Measurements from ENCODE around the gene KLHL28. TPM values are rescaled to one million over a fixed set of nuclear protein-coding genes. Genes with fewer than 3 reads are reported as not detected.

The KLHL28 gene
- total RNA-seq, 1 donor from 2014 or later, result 16.5 TPM

DNA sequence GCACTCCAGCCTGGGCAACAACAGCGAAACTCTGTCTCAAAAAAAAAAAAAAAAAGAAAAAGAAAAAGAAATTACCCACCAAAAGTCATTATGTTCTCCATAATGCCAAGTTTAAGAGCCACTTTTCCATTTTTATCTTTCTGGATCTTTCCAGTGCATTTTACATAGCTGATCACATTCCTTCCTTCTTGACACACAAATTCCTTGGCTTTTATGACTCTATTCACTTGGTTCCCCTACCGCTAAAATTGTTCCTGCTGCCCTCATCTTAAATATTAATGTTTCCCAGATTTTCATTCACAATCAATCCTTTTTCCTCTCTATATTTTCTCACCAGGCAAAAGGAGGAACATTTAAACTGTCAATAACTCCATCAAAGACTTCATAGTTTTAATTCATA lies 20.2 kb downstream of the KLHL28 start:
- Mint-ChIP-seq H3K27me3 (ENCODE audit: low read depth) (no peaks in the 10 kb centered on the region), H3K4me3 (no peak overlapping the region), H3K27ac (no peak overlapping the region), H3K9me3 (peaks cover 22% of the 10 kb centered on the region), H3K36me3 (peaks cover 63% of the 10 kb centered on the region), H3K4me1 (no peaks in the 10 kb centered on the region)
- DNase-seq (ENCODE audit: low spot score in 2 of 2, unreplicated experiment in 2 of 2), result no peak
- TF ChIP-seq, protein P1, sequence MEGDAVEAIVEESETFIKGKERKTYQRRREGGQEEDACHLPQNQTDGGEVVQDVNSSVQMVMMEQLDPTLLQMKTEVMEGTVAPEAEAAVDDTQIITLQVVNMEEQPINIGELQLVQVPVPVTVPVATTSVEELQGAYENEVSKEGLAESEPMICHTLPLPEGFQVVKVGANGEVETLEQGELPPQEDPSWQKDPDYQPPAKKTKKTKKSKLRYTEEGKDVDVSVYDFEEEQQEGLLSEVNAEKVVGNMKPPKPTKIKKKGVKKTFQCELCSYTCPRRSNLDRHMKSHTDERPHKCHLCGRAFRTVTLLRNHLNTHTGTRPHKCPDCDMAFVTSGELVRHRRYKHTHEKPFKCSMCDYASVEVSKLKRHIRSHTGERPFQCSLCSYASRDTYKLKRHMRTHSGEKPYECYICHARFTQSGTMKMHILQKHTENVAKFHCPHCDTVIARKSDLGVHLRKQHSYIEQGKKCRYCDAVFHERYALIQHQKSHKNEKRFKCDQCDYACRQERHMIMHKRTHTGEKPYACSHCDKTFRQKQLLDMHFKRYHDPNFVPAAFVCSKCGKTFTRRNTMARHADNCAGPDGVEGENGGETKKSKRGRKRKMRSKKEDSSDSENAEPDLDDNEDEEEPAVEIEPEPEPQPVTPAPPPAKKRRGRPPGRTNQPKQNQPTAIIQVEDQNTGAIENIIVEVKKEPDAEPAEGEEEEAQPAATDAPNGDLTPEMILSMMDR (IDR thresholded peaks at IDR 0.05; ENCODE audit: unreplicated experiment), result no peak

DNA sequence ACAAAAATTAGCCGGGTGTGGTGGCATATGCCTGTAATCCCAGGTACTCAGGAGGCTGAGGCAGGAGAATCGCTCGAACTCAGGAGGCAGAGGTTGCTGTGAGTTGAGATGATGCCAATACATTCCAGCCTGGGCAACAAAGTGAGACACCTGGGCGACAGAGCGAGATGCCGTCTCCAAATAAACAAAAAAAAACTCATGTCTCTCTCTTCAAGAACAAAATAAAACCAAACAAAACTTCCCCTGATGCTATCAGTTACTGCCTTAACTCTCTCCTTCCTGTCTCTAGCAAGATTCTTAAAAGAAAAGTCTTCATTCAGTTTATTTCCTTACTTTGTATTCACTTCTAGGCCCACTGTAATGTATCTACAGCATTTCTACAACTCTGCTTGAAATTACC lies 20.8 kb downstream of the KLHL28 start:
- Mint-ChIP-seq H3K27me3 (ENCODE audit: low read depth) (no peaks in the 10 kb centered on the region), H3K36me3 (peaks cover 68% of the 10 kb centered on the region), H3K9me3 (peaks cover 24% of the 10 kb centered on the region), H3K27ac (no peak overlapping the region), H3K4me1 (no peaks in the 10 kb centered on the region), H3K4me3 (no peak overlapping the region)
- no peak for DNase-seq (ENCODE audit: low spot score in 2 of 2, unreplicated experiment in 2 of 2)
- TF ChIP-seq, protein P1 (IDR thresholded peaks at IDR 0.05; ENCODE audit: unreplicated experiment), result no peak

DNA sequence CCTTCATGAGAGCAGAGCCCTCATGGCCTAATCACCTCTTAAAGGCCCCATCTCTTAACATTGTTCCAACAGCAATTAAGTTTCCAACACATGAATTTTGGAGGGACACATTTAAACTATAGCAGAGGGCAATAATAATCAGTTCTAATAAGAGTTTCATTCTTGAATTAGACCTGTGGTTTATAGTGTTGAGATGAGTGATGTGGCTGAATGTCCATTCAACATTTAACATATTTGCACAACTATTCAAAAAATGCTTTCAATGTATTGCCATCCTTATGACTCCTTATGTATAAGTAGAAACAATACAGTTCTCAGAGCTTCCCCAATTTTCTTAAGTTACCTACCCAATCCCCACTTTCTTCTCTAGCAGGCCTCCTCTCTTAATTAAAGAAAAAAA lies 21.5 kb downstream of the KLHL28 start:
- H3K27me3 Mint-ChIP-seq (ENCODE audit: low read depth), result no peaks in the 10 kb centered on the region
- peaks cover 24% of the 10 kb centered on the region for H3K9me3 Mint-ChIP-seq
- TF ChIP-seq, protein P1 (IDR thresholded peaks at IDR 0.05; ENCODE audit: unreplicated experiment), result no peak
- H3K27ac Mint-ChIP-seq, result no peak overlapping the region
- H3K4me3 Mint-ChIP-seq, result no peak overlapping the region
- DNase-seq (ENCODE audit: low spot score in 2 of 2, unreplicated experiment in 2 of 2), result no peak
- H3K4me1 Mint-ChIP-seq, result no peaks in the 10 kb centered on the region
- H3K36me3 Mint-ChIP-seq, result peaks cover 62% of the 10 kb centered on the region

DNA sequence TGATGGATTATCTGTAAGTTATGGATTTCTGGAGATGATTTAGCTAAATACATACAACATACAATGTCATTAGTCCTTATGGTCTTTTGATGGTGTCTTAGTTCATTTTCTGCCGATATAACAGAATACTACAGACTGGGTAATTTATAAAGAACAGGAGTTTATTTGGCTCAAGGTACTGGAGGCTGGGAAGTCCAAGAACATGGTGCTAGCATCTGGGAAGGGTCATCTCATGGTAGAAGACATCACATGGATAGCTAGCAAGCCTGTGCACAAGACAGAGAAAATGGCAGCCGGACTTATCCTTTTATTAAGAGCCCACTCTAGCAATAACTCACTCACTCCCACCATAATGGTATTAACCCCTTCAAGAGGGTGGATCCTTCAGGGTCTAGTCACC lies 24.2 kb downstream of the KLHL28 start:
- TF ChIP-seq, protein P1 (IDR thresholded peaks at IDR 0.05; ENCODE audit: unreplicated experiment), result no peak
- Mint-ChIP-seq H3K4me3 (no peak overlapping the region), H3K27ac (no peak overlapping the region), H3K27me3 (ENCODE audit: low read depth) (no peaks in the 10 kb centered on the region), H3K9me3 (peaks cover 24% of the 10 kb centered on the region), H3K4me1 (no peaks in the 10 kb centered on the region), H3K36me3 (peaks cover 49% of the 10 kb centered on the region)
- no peak for DNase-seq (ENCODE audit: low spot score in 2 of 2, unreplicated experiment in 2 of 2)

DNA sequence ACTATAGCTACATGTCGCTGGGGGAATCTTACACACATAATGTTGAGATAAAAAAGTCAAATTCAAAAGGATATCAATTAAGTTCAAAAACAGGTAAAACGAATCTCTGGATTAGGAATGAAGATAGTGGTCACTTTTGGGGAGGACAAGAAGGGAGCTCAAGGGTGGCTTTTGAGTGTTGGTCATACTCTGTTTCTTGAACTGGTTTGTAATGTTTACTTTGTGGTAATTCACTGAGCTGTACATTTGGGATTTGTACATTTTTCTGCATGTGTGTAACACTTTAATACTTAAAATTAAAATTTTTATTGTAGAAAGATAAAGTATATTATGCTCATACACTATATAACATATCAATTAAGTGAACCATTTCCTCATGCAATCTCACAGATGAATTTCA lies 26.6 kb downstream of the KLHL28 start:
- H3K36me3 Mint-ChIP-seq, result peaks cover 33% of the 10 kb centered on the region
- H3K4me3 Mint-ChIP-seq, result no peak overlapping the region
- H3K27ac Mint-ChIP-seq, result no peak overlapping the region
- DNase-seq (ENCODE audit: low spot score in 2 of 2, unreplicated experiment in 2 of 2), result no peak
- peaks cover 16% of the 10 kb centered on the region for H3K9me3 Mint-ChIP-seq
- TF ChIP-seq, protein P1 (IDR thresholded peaks at IDR 0.05; ENCODE audit: unreplicated experiment), result no peak
- H3K27me3 Mint-ChIP-seq (ENCODE audit: low read depth), result no peaks in the 10 kb centered on the region
- no peaks in the 10 kb centered on the region for H3K4me1 Mint-ChIP-seq

DNA sequence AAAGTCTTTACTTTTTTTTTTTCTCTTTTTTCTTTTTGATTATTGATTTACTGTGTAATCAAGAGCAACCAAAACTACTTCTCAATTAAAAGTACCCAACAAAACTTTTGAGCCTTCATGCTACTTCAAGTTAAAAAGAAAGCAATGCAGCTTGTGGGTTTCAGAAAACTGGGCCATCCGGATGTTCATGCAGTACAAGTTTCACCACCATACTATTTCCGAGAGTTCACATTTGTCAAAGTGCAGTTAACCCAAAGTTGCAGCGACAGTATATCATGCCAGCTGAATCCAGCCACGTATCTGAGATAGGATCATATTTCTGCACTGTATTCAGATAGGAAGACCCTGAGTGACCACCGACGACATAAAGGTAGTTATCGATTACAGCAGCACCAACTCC lies 33.0 kb downstream of the KLHL28 start:
- Mint-ChIP-seq H3K9me3 (no peaks in the 10 kb centered on the region), H3K4me1 (peaks cover 3% of the 10 kb centered on the region), H3K27me3 (ENCODE audit: low read depth) (no peaks in the 10 kb centered on the region), H3K36me3 (no peaks in the 10 kb centered on the region), H3K27ac (no peak overlapping the region), H3K4me3 (no peak overlapping the region)
- TF ChIP-seq, protein P1 (IDR thresholded peaks at IDR 0.05; ENCODE audit: unreplicated experiment), result no peak
- no peak for DNase-seq (ENCODE audit: low spot score in 2 of 2, unreplicated experiment in 2 of 2)
